Neural crest cell (in vitro differentiated cells): ENCODE measurements around the gene TPO. TPM values are rescaled to one million over a fixed set of nuclear protein-coding genes. Genes with fewer than 3 reads are reported as not detected.
A peak's percentile ranks its signal among the peaks of the same experiment; 100 is the strongest.

ENCODE experiments used
- DNase-seq: peaks from one replicate; pipeline ENCODE4 v3.0.0; 2021; ENCODE audit warnings: low read depth, mixed read lengths, low spot score
- H3K27ac Mint-ChIP-seq: one replicate; pipeline ENCODE4 v1.8.0; 2021; ENCODE audit warnings: mild to moderate bottlenecking, mixed read lengths; ENCODE audit not compliant: unreplicated experiment
- H3K27me3 Mint-ChIP-seq: 2 replicates; pipeline ENCODE4 v1.8.0; 2021; ENCODE audit warnings: low read depth, mild to moderate bottlenecking, mixed read lengths
- H3K36me3 Mint-ChIP-seq: 2 replicates; pipeline ENCODE4 v1.8.0; 2021; ENCODE audit warnings: low read depth, mild to moderate bottlenecking, mixed read lengths
- H3K4me1 Mint-ChIP-seq: 2 replicates; pipeline ENCODE4 v1.8.0; 2021; ENCODE audit warnings: mixed read lengths
- H3K4me3 Mint-ChIP-seq: one replicate; pipeline ENCODE4 v1.8.0; 2021; ENCODE audit warnings: mild to moderate bottlenecking, mixed read lengths
- H3K9me3 Mint-ChIP-seq: 2 replicates; pipeline ENCODE4 v1.8.0; 2021; ENCODE audit warnings: mixed read lengths
- total RNA-seq: library from RNA; stranded (reverse); gene quantifications from 2 replicates; pipeline ENCODE4 v1.2.1, GENCODE V29; 2021
- TF ChIP-seq, protein P1 (sequence below): fragments of 200-600 bp; sonication (generic); conservative IDR thresholded peaks from 2 replicates; pipeline ENCODE4 v1.5.0; 2021; ENCODE audit warnings: antibody characterized with exemption, mild to moderate bottlenecking

Gene TPO
- total RNA-seq, 1 donor from 2014 or later = not detected

DNA sequence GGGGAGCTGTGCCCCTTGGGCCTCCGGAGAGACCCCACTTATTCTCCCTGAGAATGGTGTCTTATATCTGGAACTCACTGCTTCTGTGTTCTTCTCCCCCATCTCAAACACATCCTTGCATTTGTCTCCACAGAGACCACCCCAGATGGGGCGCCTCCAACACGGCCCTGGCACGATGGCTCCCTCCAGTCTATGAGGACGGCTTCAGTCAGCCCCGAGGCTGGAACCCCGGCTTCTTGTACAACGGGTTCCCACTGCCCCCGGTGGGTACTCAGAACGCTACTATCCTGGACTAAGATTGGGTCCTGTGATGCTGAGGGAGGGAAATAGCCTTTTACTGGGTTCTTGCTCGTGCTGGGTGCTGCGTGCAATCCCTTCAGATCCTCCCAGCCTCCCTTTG is 40.3 kb downstream of the TPO start:
- TF ChIP-seq, protein P1, sequence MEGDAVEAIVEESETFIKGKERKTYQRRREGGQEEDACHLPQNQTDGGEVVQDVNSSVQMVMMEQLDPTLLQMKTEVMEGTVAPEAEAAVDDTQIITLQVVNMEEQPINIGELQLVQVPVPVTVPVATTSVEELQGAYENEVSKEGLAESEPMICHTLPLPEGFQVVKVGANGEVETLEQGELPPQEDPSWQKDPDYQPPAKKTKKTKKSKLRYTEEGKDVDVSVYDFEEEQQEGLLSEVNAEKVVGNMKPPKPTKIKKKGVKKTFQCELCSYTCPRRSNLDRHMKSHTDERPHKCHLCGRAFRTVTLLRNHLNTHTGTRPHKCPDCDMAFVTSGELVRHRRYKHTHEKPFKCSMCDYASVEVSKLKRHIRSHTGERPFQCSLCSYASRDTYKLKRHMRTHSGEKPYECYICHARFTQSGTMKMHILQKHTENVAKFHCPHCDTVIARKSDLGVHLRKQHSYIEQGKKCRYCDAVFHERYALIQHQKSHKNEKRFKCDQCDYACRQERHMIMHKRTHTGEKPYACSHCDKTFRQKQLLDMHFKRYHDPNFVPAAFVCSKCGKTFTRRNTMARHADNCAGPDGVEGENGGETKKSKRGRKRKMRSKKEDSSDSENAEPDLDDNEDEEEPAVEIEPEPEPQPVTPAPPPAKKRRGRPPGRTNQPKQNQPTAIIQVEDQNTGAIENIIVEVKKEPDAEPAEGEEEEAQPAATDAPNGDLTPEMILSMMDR = no peak
- DNase-seq = no peak
- no peak overlapping the region for H3K4me3 Mint-ChIP-seq
- no peak overlapping the region for H3K27ac Mint-ChIP-seq
- H3K9me3 Mint-ChIP-seq = peaks cover 4% of the 10 kb centered on the region
- H3K36me3 Mint-ChIP-seq = no peaks in the 10 kb centered on the region
- peaks cover 8% of the 10 kb centered on the region for H3K4me1 Mint-ChIP-seq
- H3K27me3 Mint-ChIP-seq = peaks cover 5% of the 10 kb centered on the region

DNA sequence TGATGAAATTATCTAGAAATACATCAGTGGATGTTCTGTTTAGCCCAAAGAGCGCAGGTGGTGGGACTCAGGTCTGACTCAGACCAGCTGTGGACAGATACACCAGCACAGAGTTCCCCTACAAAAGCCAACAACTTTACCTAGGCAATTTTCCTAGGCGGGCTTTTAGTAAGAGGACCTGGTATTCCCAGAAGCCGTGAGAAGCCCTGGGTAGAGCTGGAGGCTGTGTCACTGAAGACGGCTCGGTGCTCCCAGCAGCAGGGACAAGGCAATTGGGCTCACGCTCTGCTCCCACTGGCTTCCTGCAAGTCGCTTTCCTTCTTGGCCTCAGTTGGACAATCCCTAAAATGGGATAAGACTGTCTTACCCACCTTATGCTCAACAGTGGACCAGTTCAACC is 41.1 kb downstream of the TPO start:
- H3K27me3 Mint-ChIP-seq = peaks cover 2% of the 10 kb centered on the region
- no peak for DNase-seq

GRCh38 chr2:1455466-1455865 is 42.2 kb downstream of the TPO start:
- Mint-ChIP-seq H3K27ac (no peak overlapping the region), H3K4me3 (no peak overlapping the region), H3K27me3 (no peaks in the 10 kb centered on the region), H3K36me3 (no peaks in the 10 kb centered on the region), H3K4me1 (peaks cover 6% of the 10 kb centered on the region), H3K9me3 (peaks cover 4% of the 10 kb centered on the region)
- DNase-seq = no peak
- TF ChIP-seq, protein P1 = no peak

More for the DNA sequence above, 41.1 kb downstream of the TPO start:
- peaks cover 4% of the 10 kb centered on the region for H3K9me3 Mint-ChIP-seq
- H3K27ac Mint-ChIP-seq = no peak overlapping the region
- H3K4me3 Mint-ChIP-seq = no peak overlapping the region
- no peaks in the 10 kb centered on the region for H3K36me3 Mint-ChIP-seq
- H3K4me1 Mint-ChIP-seq = peaks cover 8% of the 10 kb centered on the region
- TF ChIP-seq, protein P1 = no peak

- H3K36me3 Mint-ChIP-seq = no peaks in the 10 kb centered on the region
- DNase-seq = no peak
- no peak overlapping the region for H3K4me3 Mint-ChIP-seq
- peaks cover 4% of the 10 kb centered on the region for H3K9me3 Mint-ChIP-seq
- H3K27ac Mint-ChIP-seq = no peak overlapping the region
- H3K4me1 Mint-ChIP-seq = no peaks in the 10 kb centered on the region
- TF ChIP-seq, protein P1 = no peak
- H3K27me3 Mint-ChIP-seq = no peaks in the 10 kb centered on the region
These were observed 45.2 kb downstream of the TPO start for GRCh38 chr2:1458432-1458831.

GRCh38 chr2:1459727-1460126 is 46.5 kb downstream of the TPO start:
- H3K27ac Mint-ChIP-seq = peak overlapping the region; percentile 54

More at GRCh38 chr2:1459727-1460126, 46.5 kb downstream of the TPO start:
- Mint-ChIP-seq H3K36me3 (no peaks in the 10 kb centered on the region), H3K4me3 (no peak overlapping the region), H3K4me1 (no peaks in the 10 kb centered on the region), H3K27me3 (peaks cover 2% of the 10 kb centered on the region), H3K9me3 (peaks cover 4% of the 10 kb centered on the region)
- TF ChIP-seq, protein P1 = no peak
- no peak for DNase-seq
